PC-3 (cell line): ENCODE data around the gene DNASE2. TPM values are rescaled to one million over a fixed set of nuclear protein-coding genes. Genes with fewer than 3 reads are reported as not detected.

Source experiments
- ATAC-seq: fragments of 200-7000 bp; cut with Tn5 transposase; 2 replicates; pipeline ENCODE4 v1.9.1; 2020; ENCODE audit warnings: mild to moderate bottlenecking, moderate library complexity
- BruUV-seq: library from RNA; stranded (reverse); fragments of 400-500 nt; replicated peaks from 2 replicates; lab custom pipeline; 2021; lab: Mats Ljungman, UMichigan
- CTCF ChIA-PET: fragments of 300-600 bp; sonication (Branson Sonifier 250); formaldehyde crosslinking; loops from one replicate; lab custom pipeline; 2022; ENCODE audit warnings: antibody characterized with exemption; lab: Charles Lee
- POLR2A ChIA-PET: fragments of 300-600 bp; sonication (Branson Sonifier 250); formaldehyde crosslinking; loops from one replicate; lab custom pipeline; 2022; ENCODE audit warnings: antibody characterized with exemption; ENCODE audit not compliant: unreplicated experiment; lab: Charles Lee
- DNase-seq: peaks from one replicate; pipeline ENCODE4 v3.0.0-alpha.2; 2015
- H2AFZ ChIP-seq: fragments of 300-600 bp; sonication (generic); 2 replicates; pipeline ENCODE4 v1.6.0; 2016; ENCODE audit warnings: antibody characterized with exemption, low read length
- H3F3A ChIP-seq: fragments of 300-600 bp; sonication (generic); one replicate; pipeline ENCODE4 v1.6.0; 2017; ENCODE audit warnings: antibody characterized with exemption, low read length, control low read depth, mild to moderate bottlenecking; ENCODE audit not compliant: unreplicated experiment
- H3K27ac ChIP-seq: fragments of 300-600 bp; sonication (generic); 2 replicates; pipeline ENCODE4 v1.5.1; 2016; ENCODE audit warnings: mild to moderate bottlenecking, low read length
- H3K27me3 ChIP-seq: fragments of 300-600 bp; sonication (generic); 2 replicates; pipeline ENCODE4 v1.6.1; 2016; ENCODE audit warnings: low read length, mixed read lengths
- H3K36me3 ChIP-seq: fragments of 300-600 bp; sonication (generic); 2 replicates; pipeline ENCODE4 v1.6.1; 2016; ENCODE audit warnings: low read depth, mixed run types, low read length, mixed read lengths
- H3K4me1 ChIP-seq: fragments of 300-600 bp; sonication (generic); 2 replicates; pipeline ENCODE4 v1.5.1; 2016; ENCODE audit warnings: low read length; ENCODE audit not compliant: insufficient read depth
- H3K4me2 ChIP-seq: fragments of 300-600 bp; sonication (generic); 2 replicates; pipeline ENCODE4 v1.6.0; 2016; ENCODE audit warnings: low read length
- H3K4me3 ChIP-seq: fragments of 300-600 bp; sonication (generic); 2 replicates; pipeline ENCODE4 v1.5.1; 2016; ENCODE audit warnings: mild to moderate bottlenecking, low read length, mixed read lengths
- H3K79me2 ChIP-seq: fragments of 300-600 bp; sonication (generic); 2 replicates; pipeline ENCODE4 v1.6.1; 2017; ENCODE audit warnings: low read length, mixed read lengths
- H3K9ac ChIP-seq: fragments of 300-600 bp; sonication (generic); 2 replicates; pipeline ENCODE4 v1.6.0; 2016; ENCODE audit warnings: mild to moderate bottlenecking, low read length
- H3K9me2 ChIP-seq: fragments of 300-600 bp; sonication (generic); replicated peaks from 2 replicates; pipeline ENCODE4 v1.6.1; 2016; ENCODE audit warnings: mixed run types, low read length, mixed read lengths
- H3K9me3 ChIP-seq: fragments of 300-600 bp; sonication (generic); 2 replicates; pipeline ENCODE4 v1.6.1; 2016; ENCODE audit warnings: low read length, mixed read lengths
- H4K20me1 ChIP-seq: fragments of 300-600 bp; sonication (generic); 2 replicates; pipeline ENCODE4 v1.6.1; 2016; ENCODE audit warnings: low read length, mixed read lengths
- CTCF ChIP-seq: fragments of 300-600 bp; sonication (generic); conservative IDR thresholded peaks from 2 replicates; pipeline ENCODE4 v1.5.1; 2017; ENCODE audit warnings: antibody characterized with exemption, low read depth, mild to moderate bottlenecking, low read length
- EZH2 ChIP-seq: fragments of 300-600 bp; sonication (generic); IDR thresholded peaks from one replicate; pipeline ENCODE4 v1.6.1; 2017; ENCODE audit warnings: antibody characterized with exemption, mild to moderate bottlenecking, low read length; ENCODE audit not compliant: unreplicated experiment
- EZH2phosphoT487 ChIP-seq: fragments of 300-600 bp; sonication (generic); IDR thresholded peaks from 2 replicates; pipeline ENCODE4 v1.6.1; 2018; ENCODE audit warnings: mild to moderate bottlenecking, antibody characterized with exemption, low read length, borderline replicate concordance
- intact Hi-C: fragments of 100-400 bp; cut with micrococcal nuclease; formaldehyde crosslinking; loops from 2 replicates; pipeline ENCODE4 v1.9.0; 2023
- total RNA-seq: library from RNA; depleted of rRNA; stranded (reverse); fragments of >200 nt; gene quantifications from 2 replicates; pipeline ENCODE4 v1.2.3, GENCODE V29; 2014

Gene DNASE2
- total RNA-seq, 1 experiment from 2014 or later = 48.0 TPM

- H4K20me1 ChIP-seq = no peaks in the 10 kb centered on the region
- H3K4me3 ChIP-seq = no peak overlapping the region
- ATAC-seq (no peak), DNase-seq (no peak)
- H3K79me2 ChIP-seq = 0 out of 2 replicates have a peak, but pooled peaks cover 4% of the 10 kb centered on the region
- no peak overlapping the region for H3K9ac ChIP-seq
- TF ChIP-seq EZH2 (no peak), CTCF (no peak), EZH2phosphoT487 (no peak)
- intact Hi-C loops = no loop called here
- no peaks in the 10 kb centered on the region for H3K4me1 ChIP-seq
- H3K9me3 ChIP-seq = no peaks in the 10 kb centered on the region
- H3K27me3 ChIP-seq = no peaks in the 10 kb centered on the region
- H3K36me3 ChIP-seq = peaks cover 60% of the 10 kb centered on the region
- BruUV-seq = no TSS peak
- no peaks in the 10 kb centered on the region for H3K9me2 ChIP-seq
- no peak overlapping the region for H2AFZ ChIP-seq
- H3K4me2 ChIP-seq = no peak overlapping the region
- ChIA-PET POLR2A (no interaction called here), CTCF (no interaction called here)
- no peak overlapping the region for H3K27ac ChIP-seq
- no peaks in the 10 kb centered on the region for H3F3A ChIP-seq
These were observed 43.5 kb upstream of the DNASE2 start for GRCh38 chr19:12924621-12925310.

- POLR2A ChIA-PET = no interaction called here
- no peak overlapping the region for H3K27ac ChIP-seq
- peaks cover 3% of the 10 kb centered on the region; the same call in 1 of the 2 replicates for H3K4me1 ChIP-seq
- intact Hi-C loops = no loop called here
- no peaks in the 10 kb centered on the region for H3K9me2 ChIP-seq
- H3K27me3 ChIP-seq = no peaks in the 10 kb centered on the region
- no peaks in the 10 kb centered on the region for H3F3A ChIP-seq
- TF ChIP-seq EZH2phosphoT487 (no peak), EZH2 (no peak), CTCF (no peak)
- H3K9me3 ChIP-seq = no peaks in the 10 kb centered on the region
- peaks cover 44% of the 10 kb centered on the region for H3K36me3 ChIP-seq
- H3K4me2 ChIP-seq = no peak overlapping the region
- CTCF ChIA-PET = no interaction called here
- DNase-seq (no peak), ATAC-seq (no peak)
- BruUV-seq = no TSS peak
- no peak overlapping the region for H3K9ac ChIP-seq
- no peaks in the 10 kb centered on the region for H3K79me2 ChIP-seq
- no peak overlapping the region for H2AFZ ChIP-seq
- H3K4me3 ChIP-seq = no peak overlapping the region
- H4K20me1 ChIP-seq = no peaks in the 10 kb centered on the region
These were observed 41.7 kb upstream of the DNASE2 start for GRCh38 chr19:12922959-12923358.

GRCh38 chr19:12921047-12921446 is 39.8 kb upstream of the DNASE2 start:
- no peaks in the 10 kb centered on the region for H3F3A ChIP-seq
- no peaks in the 10 kb centered on the region for H4K20me1 ChIP-seq
- CTCF ChIA-PET = no interaction called here
- intact Hi-C loops = no loop called here
- no peak overlapping the region for H3K4me3 ChIP-seq
- H3K27ac ChIP-seq = no peak overlapping the region
- no peak overlapping the region for H3K9ac ChIP-seq
- TF ChIP-seq EZH2phosphoT487 = no peak
- TF ChIP-seq EZH2 = no peak
- TF ChIP-seq CTCF = no peak
- H3K9me2 ChIP-seq = no peaks in the 10 kb centered on the region
- no peaks in the 10 kb centered on the region for H3K9me3 ChIP-seq
- no TSS peak for BruUV-seq
- ATAC-seq (no peak), DNase-seq (no peak)
- POLR2A ChIA-PET = no interaction called here
- no peak overlapping the region for H2AFZ ChIP-seq
- no peaks in the 10 kb centered on the region for H3K27me3 ChIP-seq
- no peaks in the 10 kb centered on the region for H3K79me2 ChIP-seq
- peaks cover 31% of the 10 kb centered on the region for H3K36me3 ChIP-seq
- H3K4me1 ChIP-seq = peaks cover 3% of the 10 kb centered on the region; the same call in 1 of the 2 replicates
- H3K4me2 ChIP-seq = no peak overlapping the region
